Spleen (tissue), 11 donors: Measurements from ENCODE around the gene CEP164. TPM values are rescaled to one million over a fixed set of nuclear protein-coding genes. Genes with fewer than 3 reads are reported as not detected.
A peak's percentile ranks its signal among the peaks of the same experiment; 100 is the strongest.

Source experiments
- DNase-seq: peaks from one replicate; pipeline ENCODE4 v3.0.0-alpha.2; 2020
- H3K27ac ChIP-seq, 8 donors: fragments of 200-600 bp; sonication (generic) in 7 of 8; 1 replicate in 4 of 8; 2 replicates in 4 of 8; pipeline versions ENCODE4 v1.5.0 to v1.8.0; 2016 to 2021; ENCODE audit warnings: inconsistent platforms in 4 of 8, mild to moderate bottlenecking in 4 of 8, moderate library complexity in 1 of 8
- H3K27me3 ChIP-seq, 7 donors: fragments of 200-600 bp; sonication (generic) in 6 of 7; replicated peaks in 1 of 7; 1 replicate in 4 of 7; 2 replicates in 3 of 7; pipeline versions ENCODE4 v1.5.0 to v1.8.0; 2016 to 2021; ENCODE audit warnings: inconsistent platforms in 3 of 7, mild to moderate bottlenecking in 1 of 7
- H3K36me3 ChIP-seq, 6 donors: fragments of 200-600 bp; sonication (generic) in 5 of 6; 1 replicate in 4 of 6; 2 replicates in 2 of 6; pipeline versions ENCODE4 v1.5.0 to v1.8.0; 2016 to 2021; ENCODE audit warnings: inconsistent platforms in 2 of 6
- H3K4me1 ChIP-seq, 6 donors: fragments of 200-600 bp; sonication (generic) in 5 of 6; 1 replicate in 3 of 6; 2 replicates in 3 of 6; pipeline versions ENCODE4 v1.5.0 to v1.8.0; 2016 to 2021; ENCODE audit warnings: inconsistent platforms in 3 of 6
- H3K4me3 ChIP-seq, 8 donors: fragments of 200-600 bp; sonication (generic) in 7 of 8; 1 replicate in 4 of 8; 2 replicates in 4 of 8; pipeline versions ENCODE4 v1.5.0 to v1.8.0; 2016 to 2021; ENCODE audit warnings: inconsistent platforms in 4 of 8, mild to moderate bottlenecking in 4 of 8, moderate library complexity in 2 of 8
- H3K9me3 ChIP-seq, 8 donors: fragments of 200-600 bp; sonication (generic) in 7 of 8; 1 replicate in 4 of 8; 2 replicates in 4 of 8; pipeline versions ENCODE4 v1.5.0 to v1.8.0; 2016 to 2021; ENCODE audit warnings: inconsistent platforms in 4 of 8
- POLR2A ChIP-seq, 3 donors: fragments of 450-650 bp; IDR thresholded peaks; one replicate each; pipeline ENCODE4 v1.5.1; 2017; ENCODE audit warnings: antibody characterized with exemption in 3 of 3, mild to moderate bottlenecking in 1 of 3
- POLR2AphosphoS5 ChIP-seq, 3 donors: sonication (generic); formaldehyde crosslinking; IDR thresholded peaks; one replicate each; pipeline ENCODE4 v1.5.1; 2017; ENCODE audit warnings: antibody characterized with exemption in 3 of 3
- WGBS, 5 donors: extraction: QIAGEN DNeasy Blood & Tissue Kit in 3 of 5; methylation state at CpG; one replicate each; pipeline versions ENCODE4 v1.1.5 to v1.1.7; 2013 to 2018; 5-methylcytosine and 5-hydroxymethylcytosine counted together
- intact Hi-C: fragments of 100-400 bp; cut with DNase I; formaldehyde crosslinking; loops from one replicate; pipeline ENCODE4 v1.15.0; 2023; ENCODE audit warnings: low total_unique reads
- polyA plus RNA-seq, 3 donors: library from polyadenylated mRNA; stranded (reverse); fragments of 200-250 nt; gene quantifications; one replicate each; pipeline ENCODE4 v1.2.1, GENCODE V29; 2013
- total RNA-seq, 7 donors: library from RNA; depleted of rRNA in 3 of 7; stranded (reverse); fragments of >200 nt in 3 of 7; fragmentation: NEBNext Ultra II Directional in 4 of 7; extraction: Animal tissue kit (Norgen Biotek cat#: 25700) in 4 of 7; gene quantifications; one replicate each; pipeline versions ENCODE4 v1.1.0 to v1.2.1, GENCODE V29; 2016 to 2021
- TF ChIP-seq, protein P1 (sequence below), 11 experiments: fragments of 200-600 bp in 7 of 11; fragments of 450-650 bp in 4 of 11; sonication (generic) in 4 of 11; IDR thresholded peaks in 8 of 11; conservative IDR thresholded peaks in 3 of 11; 1 replicate in 7 of 11; 2 replicates in 4 of 11; pipeline versions ENCODE4 v1.4.0 to v1.8.0; 2016 to 2021; ENCODE audit warnings: antibody characterized with exemption in 11 of 11, inconsistent platforms in 4 of 11, mild to moderate bottlenecking in 1 of 11
- donor health status: healthy with polysubstance abuse.
- donor health status: DM: no; HTN: no; CAD: no; lungs with moderate emphysema.
- donor health status: DM: no; HTN: no; CAD: no.
- donor health status: Bipolar disorder and iron deficiency.
- donor health status: healthy.
- donor health status: DM: no; HTN: no; CAD: no.
- donor health status: DM: yes; HTN: yes; CAD: no.

CEP164 gene
- total and polyA plus RNA-seq, 10 donors = 6.6 to 48.3 (median 27.5) TPM

DNA sequence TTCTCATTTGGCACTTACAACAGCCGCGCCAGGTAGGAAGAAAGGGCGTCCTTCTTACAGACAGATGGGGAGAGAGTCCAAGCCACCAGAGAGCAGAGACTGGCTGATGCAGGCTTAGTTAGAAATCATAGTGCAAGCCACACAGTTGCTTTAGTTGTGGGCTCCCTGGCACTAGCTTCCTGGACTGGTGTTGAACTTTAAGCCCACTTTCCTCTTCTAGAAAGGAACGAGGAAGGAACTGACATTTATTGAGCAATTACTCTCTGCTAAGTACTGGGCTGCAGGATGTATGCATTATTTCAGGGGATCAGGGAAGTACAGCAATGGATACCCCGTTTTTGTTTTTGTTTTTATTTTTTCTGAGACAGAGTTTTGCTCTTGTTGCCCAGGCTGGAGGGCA lies 14.6 kb upstream of the CEP164 start:
- H3K27ac ChIP-seq = peak overlapping the region in 5 of 8 donors; percentile 21 to 66 (median 34)
- WGBS, 5 donors = 40 to 71% (median 56%) methylated on average over 5 of the region's 5 CpGs
- no peak for TF ChIP-seq POLR2A (IDR thresholded peaks at IDR 0.05)
- peaks cover 0 to 38% (median 7%) of the 10 kb centered on the region in 7 donors for H3K27me3 ChIP-seq
- no peaks in the 10 kb centered on the region for H3K36me3 ChIP-seq
- peak overlapping the region in 1 of 8 donors; percentile 11 for H3K4me3 ChIP-seq
- no peaks in the 10 kb centered on the region for H3K9me3 ChIP-seq
- H3K4me1 ChIP-seq = peaks cover 16 to 48% (median 37%) of the 10 kb centered on the region in 6 donors
- intact Hi-C loops = no loop called here
- peak; percentile 14 for DNase-seq

DNA sequence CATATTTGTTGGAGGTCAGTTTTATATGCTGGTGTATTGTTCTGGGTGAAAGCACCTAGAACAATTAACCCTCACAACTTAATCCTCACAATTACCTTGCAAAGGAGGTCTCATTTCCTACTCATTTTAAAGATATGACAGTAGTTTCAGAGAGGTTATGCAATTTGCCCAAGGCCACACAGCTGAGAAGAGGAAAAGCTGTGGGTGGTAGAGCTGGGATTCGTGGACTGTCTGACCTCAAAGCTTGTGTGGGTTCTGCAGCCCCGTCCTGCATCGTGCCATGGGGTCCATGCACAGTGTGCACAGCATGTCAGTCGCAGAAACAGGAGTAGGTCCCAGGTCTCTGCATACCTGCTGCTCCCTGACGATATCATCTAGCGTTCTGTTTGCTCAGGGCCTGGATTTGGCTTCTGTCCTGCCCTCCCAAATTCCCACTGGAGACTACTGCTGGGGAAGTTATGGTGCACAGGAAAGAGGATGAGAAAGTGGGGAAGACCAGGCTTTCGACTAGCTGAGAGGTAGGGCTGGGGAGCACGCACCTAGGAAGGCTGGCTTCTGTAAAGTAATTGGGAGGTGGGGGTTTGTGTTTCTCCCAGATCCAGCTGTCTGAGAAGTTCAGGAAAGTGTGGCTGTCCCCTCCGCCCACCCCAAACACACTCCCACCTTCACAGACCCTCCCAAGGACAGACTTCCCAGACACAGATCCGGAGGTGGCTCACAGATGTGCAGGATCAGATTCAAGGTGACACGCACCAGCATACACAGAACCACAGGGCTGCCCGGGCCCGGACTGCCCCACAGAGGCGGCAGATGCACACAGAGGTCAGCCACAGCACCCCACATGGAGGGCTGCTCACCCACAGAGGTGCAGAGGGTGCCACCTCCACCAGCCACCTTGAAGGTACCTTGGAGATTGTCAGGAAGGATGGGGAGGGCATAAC lies 13.6 kb upstream of the CEP164 start:
- 63 to 77% (median 68%) methylated on average over 12 to 14 of the region's 14 CpGs for WGBS, 5 donors
- peaks cover 16 to 48% (median 37%) of the 10 kb centered on the region in 6 donors for H3K4me1 ChIP-seq
- H3K36me3 ChIP-seq = no peaks in the 10 kb centered on the region
- no peaks in the 10 kb centered on the region for H3K9me3 ChIP-seq
- intact Hi-C loops = no loop called here
- H3K27ac ChIP-seq = peak overlapping the region in 3 of 8 donors; percentile 8 to 74 (median 72)
- DNase-seq = peak; percentile 64
- TF ChIP-seq POLR2AphosphoS5 (IDR thresholded peaks at IDR 0.05) = no peak
- TF ChIP-seq POLR2A (IDR thresholded peaks at IDR 0.05) = no peak
- TF ChIP-seq, protein P1, sequence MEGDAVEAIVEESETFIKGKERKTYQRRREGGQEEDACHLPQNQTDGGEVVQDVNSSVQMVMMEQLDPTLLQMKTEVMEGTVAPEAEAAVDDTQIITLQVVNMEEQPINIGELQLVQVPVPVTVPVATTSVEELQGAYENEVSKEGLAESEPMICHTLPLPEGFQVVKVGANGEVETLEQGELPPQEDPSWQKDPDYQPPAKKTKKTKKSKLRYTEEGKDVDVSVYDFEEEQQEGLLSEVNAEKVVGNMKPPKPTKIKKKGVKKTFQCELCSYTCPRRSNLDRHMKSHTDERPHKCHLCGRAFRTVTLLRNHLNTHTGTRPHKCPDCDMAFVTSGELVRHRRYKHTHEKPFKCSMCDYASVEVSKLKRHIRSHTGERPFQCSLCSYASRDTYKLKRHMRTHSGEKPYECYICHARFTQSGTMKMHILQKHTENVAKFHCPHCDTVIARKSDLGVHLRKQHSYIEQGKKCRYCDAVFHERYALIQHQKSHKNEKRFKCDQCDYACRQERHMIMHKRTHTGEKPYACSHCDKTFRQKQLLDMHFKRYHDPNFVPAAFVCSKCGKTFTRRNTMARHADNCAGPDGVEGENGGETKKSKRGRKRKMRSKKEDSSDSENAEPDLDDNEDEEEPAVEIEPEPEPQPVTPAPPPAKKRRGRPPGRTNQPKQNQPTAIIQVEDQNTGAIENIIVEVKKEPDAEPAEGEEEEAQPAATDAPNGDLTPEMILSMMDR (IDR thresholded peaks at IDR 0.05 in 8 of 11, conservative IDR thresholded peaks at IDR 0.05 in 3 of 11) = no peak
- H3K27me3 ChIP-seq = peaks cover 0 to 38% (median 7%) of the 10 kb centered on the region in 7 donors
- H3K4me3 ChIP-seq = peak overlapping the region in 4 of 8 donors; percentile 64 to 83 (median 74)

DNA sequence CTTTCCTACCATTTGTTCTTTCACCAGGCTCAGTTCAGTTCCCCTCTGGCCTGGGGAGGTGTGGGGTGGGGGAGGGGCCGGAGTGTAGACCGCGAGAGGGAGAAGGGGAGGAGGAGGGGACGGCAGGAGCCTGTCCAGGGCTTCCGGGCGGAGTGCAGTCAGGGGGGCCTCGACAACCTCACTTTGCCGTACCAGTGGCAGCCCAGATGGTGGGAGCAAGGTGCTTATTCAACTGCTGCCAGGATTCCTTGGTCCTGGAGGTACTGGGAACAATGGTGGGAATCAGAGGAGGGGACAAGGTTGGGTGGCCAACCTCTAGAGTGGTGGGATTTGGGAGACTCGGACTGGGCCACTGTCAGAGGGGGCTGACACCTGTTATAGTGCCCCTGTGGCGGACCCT lies 12.8 kb upstream of the CEP164 start:
- Histone ChIP-seq H3K9me3 (no peaks in the 10 kb centered on the region), H3K27ac (peak overlapping the region in 3 of 8 donors; percentile 72 to 74 (median 72)), H3K27me3 (peaks cover 0 to 38% (median 7%) of the 10 kb centered on the region in 7 donors), H3K36me3 (no peaks in the 10 kb centered on the region), H3K4me3 (peak overlapping the region in 7 of 8 donors; percentile 51 to 83 (median 65)), H3K4me1 (peaks cover 16 to 48% (median 37%) of the 10 kb centered on the region in 6 donors)
- WGBS, 5 donors = 10 to 19% (median 13%) methylated on average over 10 of the region's 10 CpGs
- no peak for TF ChIP-seq POLR2AphosphoS5 (IDR thresholded peaks at IDR 0.05)
- TF ChIP-seq POLR2A (IDR thresholded peaks at IDR 0.05) = no peak
- TF ChIP-seq, protein P1 (IDR thresholded peaks at IDR 0.05 in 8 of 11, conservative IDR thresholded peaks at IDR 0.05 in 3 of 11) = no peak
- peak; percentile 74 for DNase-seq
- intact Hi-C loops = no loop called here

DNA sequence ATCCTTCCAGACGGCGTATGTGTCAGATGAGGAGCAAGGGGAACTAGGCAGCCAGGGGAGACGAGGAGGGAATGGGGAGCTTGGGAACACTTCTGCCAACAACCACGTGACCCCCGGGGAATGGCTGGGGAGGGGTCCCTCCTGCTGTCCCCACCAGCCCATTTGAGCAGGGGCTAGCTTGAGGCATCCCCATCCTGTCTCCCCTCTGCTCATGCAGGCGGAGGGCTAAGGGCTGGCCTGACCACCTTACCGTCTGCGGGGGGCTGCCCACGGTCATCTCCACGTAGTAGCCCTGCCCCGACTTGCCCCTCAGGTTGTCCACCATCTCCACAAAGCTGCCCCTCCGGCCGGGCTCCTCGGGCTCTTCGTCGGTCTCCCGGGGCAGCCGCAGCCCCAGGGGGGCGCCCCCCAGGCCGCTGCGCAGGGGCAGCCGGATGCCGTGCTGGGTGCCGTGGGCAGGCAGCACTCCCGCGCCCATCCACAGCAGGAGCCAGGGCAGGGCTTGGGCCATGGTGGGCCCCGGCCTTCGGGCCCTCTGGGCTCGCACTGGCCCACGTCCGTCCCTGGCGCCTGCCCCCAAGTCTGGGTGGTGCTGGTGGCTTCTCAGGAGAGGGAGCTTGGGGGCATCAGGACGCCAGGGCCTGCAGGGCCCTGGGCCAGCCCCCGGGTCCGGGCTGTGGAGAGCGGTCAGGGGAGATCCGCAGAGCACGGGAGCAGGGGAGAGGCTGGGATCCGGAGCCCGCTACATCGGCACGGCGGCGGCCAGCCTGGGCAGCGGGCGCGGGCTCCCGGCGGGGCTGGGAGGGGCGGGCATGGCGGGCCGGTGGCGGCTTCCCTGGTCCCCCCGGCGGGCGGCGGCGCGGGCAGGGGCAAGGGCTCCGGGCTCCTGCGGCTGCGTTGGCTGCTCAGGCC lies 12.1 kb upstream of the CEP164 start:
- peak; percentile 80 for DNase-seq
- Histone ChIP-seq H3K9me3 (no peaks in the 10 kb centered on the region), H3K27me3 (peaks cover 0 to 38% (median 7%) of the 10 kb centered on the region in 7 donors), H3K36me3 (no peaks in the 10 kb centered on the region), H3K27ac (peak overlapping the region in 7 of 8 donors; percentile 20 to 74 (median 67)), H3K4me3 (peak overlapping the region; percentile 51 to 83 (median 64)), H3K4me1 (peaks cover 16 to 48% (median 37%) of the 10 kb centered on the region in 6 donors)
- no peak for TF ChIP-seq POLR2A (IDR thresholded peaks at IDR 0.05)
- TF ChIP-seq POLR2AphosphoS5 (IDR thresholded peaks at IDR 0.05) = no peak
- TF ChIP-seq, protein P1 (IDR thresholded peaks at IDR 0.05 in 8 of 11, conservative IDR thresholded peaks at IDR 0.05 in 3 of 11) = no peak
- intact Hi-C loops = no loop called here
- WGBS, 5 donors = 2 to 7% (median 2%) methylated on average over 19 to 62 of the region's 62 CpGs
